Anterior cingulate cortex (tissue), 58 donors: ENCODE data around the gene CD163L1.
"Not testable (repeated sequence)": the region's sequence is repeated elsewhere in the genome, so short reads cannot be mapped to it uniquely, and the experiment has no call there.

ENCODE experiments used
- DNase-seq, 58 donors: peaks; one replicate each; lab custom pipeline; 2025; lab: John Stamatoyannopoulos, UW

CD163L1 gene

GRCh38 chr12:7444076-7444475, at the start of gene CD163L1:
Gene CD163L1 (minus strand): TSS chr12:7444153. CDS start chr12:7444127, 26 bp downstream.
- no peak for DNase-seq

GRCh38 chr12:7493006-7493405, 49.1 kb upstream of the CD163L1 start:
- no peak for DNase-seq

GRCh38 chr12:7486512-7486911, 42.6 kb upstream of the CD163L1 start:
- no peak for DNase-seq

GRCh38 chr12:7485095-7485494, 41.1 kb upstream of the CD163L1 start:
- DNase-seq, result no peak

GRCh38 chr12:7483343-7483742, 39.4 kb upstream of the CD163L1 start:
- DNase-seq, result no peak

GRCh38 chr12:7479771-7480170, 35.8 kb upstream of the CD163L1 start:
- no peak for DNase-seq

GRCh38 chr12:7472060-7472459, 28.1 kb upstream of the CD163L1 start:
- DNase-seq, result no peak

GRCh38 chr12:7460375-7461259, 16.7 kb upstream of the CD163L1 start:
- peak in 27 of 58 donors; percentile 1 to 55 (median 19) for DNase-seq

GRCh38 chr12:7459973-7460372, 16.0 kb upstream of the CD163L1 start:
- no peak for DNase-seq

- DNase-seq, result no peak
These were observed 7.8 kb upstream of the CD163L1 start for GRCh38 chr12:7451756-7452155.

GRCh38 chr12:7450667-7451066, 6.7 kb upstream of the CD163L1 start:
- DNase-seq, result no peak

GRCh38 chr12:7448099-7448498, 4.1 kb upstream of the CD163L1 start:
- DNase-seq, result no peak

GRCh38 chr12:7444537-7444936, 584 bp upstream of the CD163L1 start:
- no peak for DNase-seq

- no peak for DNase-seq
These were observed 2.7 kb downstream of the CD163L1 start for GRCh38 chr12:7441216-7441615.

GRCh38 chr12:7439579-7440505, 4.1 kb downstream of the CD163L1 start:
- peak in 8 of 58 donors; percentile 1 to 26 (median 4) for DNase-seq

GRCh38 chr12:7438291-7438995, 5.5 kb downstream of the CD163L1 start:
- not testable (repeated sequence) for DNase-seq

- DNase-seq, result not testable (repeated sequence)
These were observed 6.5 kb downstream of the CD163L1 start for GRCh38 chr12:7437494-7437893.

GRCh38 chr12:7434670-7435069, 9.3 kb downstream of the CD163L1 start:
- no peak for DNase-seq

GRCh38 chr12:7433276-7433822, 10.6 kb downstream of the CD163L1 start:
- no peak for DNase-seq

- no peak for DNase-seq
These were observed 11.8 kb downstream of the CD163L1 start for GRCh38 chr12:7431993-7432685.
